ENCODE data around the gene ST6GALNAC5.

ST6GALNAC5 gene

GRCh38 chr1:77007675-77008074 is 140.4 kb downstream of the ST6GALNAC5 start:
- no peak overlapping the region for H3K9ac ChIP-seq (ENCODE audit: low read depth, low read length, poor library complexity, severe bottlenecking)
- H4K20me1 ChIP-seq (ENCODE audit: insufficient read depth, low read length, poor library complexity, severe bottlenecking) = no peaks in the 10 kb centered on the region
- no peaks in the 10 kb centered on the region for H3F3A ChIP-seq (ENCODE audit: low read depth)
- no peaks in the 10 kb centered on the region for H3K79me2 ChIP-seq (ENCODE audit: insufficient read depth, low read length)
- no peaks in the 10 kb centered on the region for H3K36me3 ChIP-seq (ENCODE audit: insufficient read depth, low read length)
- no peaks in the 10 kb centered on the region for H3K9me2 ChIP-seq (replicated peaks; ENCODE audit: low read depth, low read length)
- no peak overlapping the region for H2AFZ ChIP-seq (ENCODE audit: low read length)
- TF ChIP-seq, protein P1, sequence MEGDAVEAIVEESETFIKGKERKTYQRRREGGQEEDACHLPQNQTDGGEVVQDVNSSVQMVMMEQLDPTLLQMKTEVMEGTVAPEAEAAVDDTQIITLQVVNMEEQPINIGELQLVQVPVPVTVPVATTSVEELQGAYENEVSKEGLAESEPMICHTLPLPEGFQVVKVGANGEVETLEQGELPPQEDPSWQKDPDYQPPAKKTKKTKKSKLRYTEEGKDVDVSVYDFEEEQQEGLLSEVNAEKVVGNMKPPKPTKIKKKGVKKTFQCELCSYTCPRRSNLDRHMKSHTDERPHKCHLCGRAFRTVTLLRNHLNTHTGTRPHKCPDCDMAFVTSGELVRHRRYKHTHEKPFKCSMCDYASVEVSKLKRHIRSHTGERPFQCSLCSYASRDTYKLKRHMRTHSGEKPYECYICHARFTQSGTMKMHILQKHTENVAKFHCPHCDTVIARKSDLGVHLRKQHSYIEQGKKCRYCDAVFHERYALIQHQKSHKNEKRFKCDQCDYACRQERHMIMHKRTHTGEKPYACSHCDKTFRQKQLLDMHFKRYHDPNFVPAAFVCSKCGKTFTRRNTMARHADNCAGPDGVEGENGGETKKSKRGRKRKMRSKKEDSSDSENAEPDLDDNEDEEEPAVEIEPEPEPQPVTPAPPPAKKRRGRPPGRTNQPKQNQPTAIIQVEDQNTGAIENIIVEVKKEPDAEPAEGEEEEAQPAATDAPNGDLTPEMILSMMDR (conservative IDR thresholded peaks at IDR 0.05; ENCODE audit: low read length) = no peak
- TF ChIP-seq EZH2phosphoT487 (IDR thresholded peaks at IDR 0.05; ENCODE audit: borderline replicate concordance) = no peak
- H3K27me3 ChIP-seq (ENCODE audit: insufficient read depth, low read length, poor library complexity, severe bottlenecking) = no peaks in the 10 kb centered on the region
- H3K4me3 ChIP-seq (ENCODE audit: low read length, poor library complexity, severe bottlenecking) = no peak overlapping the region
- no peaks in the 10 kb centered on the region for H3K9me3 ChIP-seq (ENCODE audit: insufficient read depth, low read depth, low read length)
- no peak overlapping the region for H3K4me2 ChIP-seq (ENCODE audit: low read depth, low read length, poor library complexity, severe bottlenecking)
- H3K4me1 ChIP-seq (ENCODE audit: insufficient read depth, low read length, poor library complexity, severe bottlenecking) = no peaks in the 10 kb centered on the region

- Histone ChIP-seq H4K20me1 (ENCODE audit: insufficient read depth, low read length, poor library complexity, severe bottlenecking) (no peaks in the 10 kb centered on the region), H3K9me3 (ENCODE audit: insufficient read depth, low read depth, low read length) (no peaks in the 10 kb centered on the region), H3K4me2 (ENCODE audit: low read depth, low read length, poor library complexity, severe bottlenecking) (no peak overlapping the region), H3K9ac (ENCODE audit: low read depth, low read length, poor library complexity, severe bottlenecking) (no peak overlapping the region), H3K36me3 (ENCODE audit: insufficient read depth, low read length) (no peaks in the 10 kb centered on the region), H3F3A (ENCODE audit: low read depth) (no peaks in the 10 kb centered on the region), H3K9me2 (replicated peaks; ENCODE audit: low read depth, low read length) (no peaks in the 10 kb centered on the region), H3K79me2 (ENCODE audit: insufficient read depth, low read length) (no peaks in the 10 kb centered on the region), H3K4me3 (ENCODE audit: low read length, poor library complexity, severe bottlenecking) (no peak overlapping the region), H2AFZ (ENCODE audit: low read length) (no peak overlapping the region), H3K4me1 (ENCODE audit: insufficient read depth, low read length, poor library complexity, severe bottlenecking) (no peaks in the 10 kb centered on the region), H3K27me3 (ENCODE audit: insufficient read depth, low read length, poor library complexity, severe bottlenecking) (no peaks in the 10 kb centered on the region)
- TF ChIP-seq EZH2phosphoT487 (IDR thresholded peaks at IDR 0.05; ENCODE audit: borderline replicate concordance) = no peak
- TF ChIP-seq, protein P1 (conservative IDR thresholded peaks at IDR 0.05; ENCODE audit: low read length) = no peak
These were observed 143.7 kb downstream of the ST6GALNAC5 start for GRCh38 chr1:77010937-77011336.

GRCh38 chr1:77012066-77012465 is 144.8 kb downstream of the ST6GALNAC5 start:
- Histone ChIP-seq H3K36me3 (ENCODE audit: insufficient read depth, low read length) (no peaks in the 10 kb centered on the region), H3K4me3 (ENCODE audit: low read length, poor library complexity, severe bottlenecking) (no peak overlapping the region), H3K9me3 (ENCODE audit: insufficient read depth, low read depth, low read length) (no peaks in the 10 kb centered on the region), H4K20me1 (ENCODE audit: insufficient read depth, low read length, poor library complexity, severe bottlenecking) (no peaks in the 10 kb centered on the region), H3K9me2 (replicated peaks; ENCODE audit: low read depth, low read length) (no peaks in the 10 kb centered on the region), H3K9ac (ENCODE audit: low read depth, low read length, poor library complexity, severe bottlenecking) (no peak overlapping the region), H3F3A (ENCODE audit: low read depth) (no peaks in the 10 kb centered on the region), H2AFZ (ENCODE audit: low read length) (no peak overlapping the region), H3K4me1 (ENCODE audit: insufficient read depth, low read length, poor library complexity, severe bottlenecking) (no peaks in the 10 kb centered on the region), H3K4me2 (ENCODE audit: low read depth, low read length, poor library complexity, severe bottlenecking) (no peak overlapping the region), H3K27me3 (ENCODE audit: insufficient read depth, low read length, poor library complexity, severe bottlenecking) (no peaks in the 10 kb centered on the region), H3K79me2 (ENCODE audit: insufficient read depth, low read length) (no peaks in the 10 kb centered on the region)
- TF ChIP-seq, protein P1 (conservative IDR thresholded peaks at IDR 0.05; ENCODE audit: low read length) = no peak
- no peak for TF ChIP-seq EZH2phosphoT487 (IDR thresholded peaks at IDR 0.05; ENCODE audit: borderline replicate concordance)
